HEK293 (cell line): ENCODE measurements around the gene PRR19.

Experiments used
- HOXC10 ChIP-seq: sonication (generic); formaldehyde crosslinking; IDR thresholded peaks from 2 replicates; pipeline ENCODE4 v1.8.1; 2023; ENCODE audit warnings: mild to moderate bottlenecking, missing genetic modification reagents
- HOXD13 ChIP-seq: sonication (generic); formaldehyde crosslinking; IDR thresholded peaks from 2 replicates; pipeline ENCODE4 v1.8.0; 2022; ENCODE audit warnings: missing genetic modification reagents, borderline replicate concordance
- PRDM1 ChIP-seq: fragments of 450-650 bp; formaldehyde crosslinking; IDR thresholded peaks from 2 replicates; pipeline ENCODE4; 2016; ENCODE audit warnings: missing biosample characterization, missing genetic modification characterization
- SP3 ChIP-seq: fragments of 450-650 bp; formaldehyde crosslinking; IDR thresholded peaks from 2 replicates; pipeline ENCODE4 v1.5.1; 2016; ENCODE audit warnings: missing biosample characterization, missing genetic modification characterization
- TCF7L2 ChIP-seq: IDR thresholded peaks from 2 replicates; pipeline ENCODE4 v1.6.1; 2011; ENCODE audit warnings: low read depth, mild to moderate bottlenecking, inconsistent platforms, low read length, moderate library complexity, borderline replicate concordance
- ZNF132 ChIP-seq: fragments of 450-650 bp; formaldehyde crosslinking; IDR thresholded peaks from 2 replicates; pipeline ENCODE4 v1.5.1; 2017; ENCODE audit warnings: missing biosample characterization, missing genetic modification characterization, borderline replicate concordance
- ZNF202 ChIP-seq: fragments of 450-650 bp; formaldehyde crosslinking; IDR thresholded peaks from 2 replicates; pipeline ENCODE4 v1.5.1; 2016; ENCODE audit warnings: missing biosample characterization, missing genetic modification characterization, borderline replicate concordance
- ZNF274 ChIP-seq, 2 experiments: fragments of 200-500 bp in 1 of 2; fragments of 450-650 bp in 1 of 2; sonication (Bioruptor generic) in 1 of 2; formaldehyde crosslinking in 1 of 2; IDR thresholded peaks; 2 replicates each; pipeline versions ENCODE4 v1.5.1 to v1.6.1; 2014 to 2016; ENCODE audit warnings: borderline replicate concordance in 1 of 2, inconsistent platforms in 1 of 2, low read length in 1 of 2, missing biosample characterization in 1 of 2, missing genetic modification characterization in 1 of 2
- ZNF292 ChIP-seq: fragments of 450-650 bp; formaldehyde crosslinking; IDR thresholded peaks from 2 replicates; pipeline ENCODE4 v1.5.1; 2016; ENCODE audit warnings: low read depth, missing biosample characterization, missing genetic modification characterization, borderline replicate concordance
- ZNF341 ChIP-seq: fragments of 450-650 bp; formaldehyde crosslinking; IDR thresholded peaks from 2 replicates; pipeline ENCODE4; 2016; ENCODE audit warnings: low read depth, missing biosample characterization, missing genetic modification characterization
- ZNF426 ChIP-seq: fragments of 450-650 bp; formaldehyde crosslinking; IDR thresholded peaks from 2 replicates; pipeline ENCODE4 v1.5.1; 2017; ENCODE audit warnings: missing biosample characterization, missing genetic modification characterization, mild to moderate bottlenecking, inconsistent platforms, moderate library complexity
- ZNF48 ChIP-seq: fragments of 450-650 bp; formaldehyde crosslinking; IDR thresholded peaks from 2 replicates; pipeline ENCODE4 v1.5.1; 2016; ENCODE audit warnings: missing biosample characterization, missing genetic modification characterization
- ZNF510 ChIP-seq: fragments of 450-650 bp; formaldehyde crosslinking; IDR thresholded peaks from 2 replicates; pipeline ENCODE4 v1.5.1; 2018; ENCODE audit warnings: mild to moderate bottlenecking, missing genetic modification characterization, missing biosample characterization; ENCODE audit not compliant: insufficient replicate concordance
- ZNF549 ChIP-seq: fragments of 450-650 bp; IDR thresholded peaks from 2 replicates; pipeline ENCODE4 v1.5.1; 2018; ENCODE audit warnings: missing biosample characterization, missing genetic modification characterization, mild to moderate bottlenecking, inconsistent platforms, moderate library complexity
- ZNF560 ChIP-seq: fragments of 450-650 bp; formaldehyde crosslinking; IDR thresholded peaks from 2 replicates; pipeline ENCODE4 v1.5.1; 2017; ENCODE audit warnings: missing biosample characterization, missing genetic modification characterization, borderline replicate concordance
- ZNF677 ChIP-seq: fragments of 450-650 bp; IDR thresholded peaks from 2 replicates; pipeline ENCODE4 v1.5.0; 2018; ENCODE audit warnings: missing biosample characterization, mild to moderate bottlenecking, missing genetic modification characterization, moderate library complexity
- TF ChIP-seq, protein P1 (sequence below): fragments of 450-650 bp; formaldehyde crosslinking; IDR thresholded peaks from 2 replicates; pipeline ENCODE4 v1.5.1; 2017; ENCODE audit warnings: missing biosample characterization, missing genetic modification characterization
- TF ChIP-seq, protein P2 (sequence below): fragments of 450-650 bp; formaldehyde crosslinking; IDR thresholded peaks from 2 replicates; pipeline ENCODE4 v1.5.1; 2016; ENCODE audit warnings: missing biosample characterization, missing genetic modification characterization
- TF ChIP-seq, protein P3 (sequence below): sonication (generic); formaldehyde crosslinking; IDR thresholded peaks from 2 replicates; pipeline ENCODE4 v1.8.1; 2022; ENCODE audit warnings: mild to moderate bottlenecking, moderate library complexity, missing genetic modification reagents
- TF ChIP-seq, protein P4 (sequence below): fragments of 450-650 bp; formaldehyde crosslinking; IDR thresholded peaks from 2 replicates; pipeline ENCODE4 v1.5.1; 2016; ENCODE audit warnings: missing biosample characterization, missing genetic modification characterization, low read depth
- TF ChIP-seq, protein P5 (sequence below): fragments of 450-650 bp; formaldehyde crosslinking; IDR thresholded peaks from 2 replicates; pipeline ENCODE4 v1.5.1; 2017; ENCODE audit warnings: missing biosample characterization, missing genetic modification characterization
- TF ChIP-seq, protein P6 (sequence below): fragments of 450-650 bp; formaldehyde crosslinking; conservative IDR thresholded peaks from 2 replicates; pipeline ENCODE4 v1.5.1; 2016; ENCODE audit warnings: low read depth, missing biosample characterization, missing genetic modification characterization

The PRR19 gene

DNA sequence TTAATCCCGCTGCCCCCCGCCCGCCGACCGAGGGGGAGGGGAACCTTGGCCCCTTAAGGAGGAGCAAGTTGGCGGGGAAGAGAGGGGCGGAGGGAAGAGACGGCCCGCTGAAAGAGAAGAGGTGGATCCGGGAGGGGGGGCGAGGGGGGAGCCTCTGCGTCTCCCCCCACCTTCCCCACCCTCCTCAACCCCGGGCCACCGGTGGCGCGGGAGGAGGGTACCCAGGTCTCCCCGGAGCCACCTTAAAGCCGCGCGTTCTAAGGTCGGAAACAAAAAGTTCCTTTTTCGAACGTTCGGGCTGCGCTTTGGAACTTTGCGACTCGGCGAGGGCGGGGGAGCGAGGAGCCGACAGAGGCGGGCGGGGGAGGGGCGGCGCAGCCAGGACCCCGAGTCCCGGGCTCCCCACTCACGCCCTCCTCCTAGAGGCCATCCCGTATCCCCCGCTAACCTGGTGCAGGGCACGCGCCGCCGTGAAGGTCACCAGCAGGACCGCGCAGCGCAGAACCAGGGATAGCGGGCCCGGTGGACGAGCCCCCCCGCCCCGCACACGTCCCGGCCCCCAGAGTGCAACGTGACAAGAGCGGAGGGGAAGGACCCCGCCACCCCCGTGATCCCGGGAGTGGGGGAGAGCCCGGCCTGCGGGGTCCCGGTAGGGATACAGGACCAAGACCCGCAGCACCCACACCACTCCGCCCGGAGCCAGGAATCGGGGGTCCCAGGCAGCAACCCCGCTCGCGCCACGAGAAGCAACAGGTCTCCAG lies 47.7 kb upstream of the PRR19 start (continued):
- TF ChIP-seq, protein P1, sequence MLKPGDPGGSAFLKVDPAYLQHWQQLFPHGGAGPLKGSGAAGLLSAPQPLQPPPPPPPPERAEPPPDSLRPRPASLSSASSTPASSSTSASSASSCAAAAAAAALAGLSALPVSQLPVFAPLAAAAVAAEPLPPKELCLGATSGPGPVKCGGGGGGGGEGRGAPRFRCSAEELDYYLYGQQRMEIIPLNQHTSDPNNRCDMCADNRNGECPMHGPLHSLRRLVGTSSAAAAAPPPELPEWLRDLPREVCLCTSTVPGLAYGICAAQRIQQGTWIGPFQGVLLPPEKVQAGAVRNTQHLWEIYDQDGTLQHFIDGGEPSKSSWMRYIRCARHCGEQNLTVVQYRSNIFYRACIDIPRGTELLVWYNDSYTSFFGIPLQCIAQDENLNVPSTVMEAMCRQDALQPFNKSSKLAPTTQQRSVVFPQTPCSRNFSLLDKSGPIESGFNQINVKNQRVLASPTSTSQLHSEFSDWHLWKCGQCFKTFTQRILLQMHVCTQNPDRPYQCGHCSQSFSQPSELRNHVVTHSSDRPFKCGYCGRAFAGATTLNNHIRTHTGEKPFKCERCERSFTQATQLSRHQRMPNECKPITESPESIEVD (tag by site-specific recombination), result no peak
- no peak for TF ChIP-seq ZNF48 (tag by site-specific recombination)
- TF ChIP-seq, protein P2, sequence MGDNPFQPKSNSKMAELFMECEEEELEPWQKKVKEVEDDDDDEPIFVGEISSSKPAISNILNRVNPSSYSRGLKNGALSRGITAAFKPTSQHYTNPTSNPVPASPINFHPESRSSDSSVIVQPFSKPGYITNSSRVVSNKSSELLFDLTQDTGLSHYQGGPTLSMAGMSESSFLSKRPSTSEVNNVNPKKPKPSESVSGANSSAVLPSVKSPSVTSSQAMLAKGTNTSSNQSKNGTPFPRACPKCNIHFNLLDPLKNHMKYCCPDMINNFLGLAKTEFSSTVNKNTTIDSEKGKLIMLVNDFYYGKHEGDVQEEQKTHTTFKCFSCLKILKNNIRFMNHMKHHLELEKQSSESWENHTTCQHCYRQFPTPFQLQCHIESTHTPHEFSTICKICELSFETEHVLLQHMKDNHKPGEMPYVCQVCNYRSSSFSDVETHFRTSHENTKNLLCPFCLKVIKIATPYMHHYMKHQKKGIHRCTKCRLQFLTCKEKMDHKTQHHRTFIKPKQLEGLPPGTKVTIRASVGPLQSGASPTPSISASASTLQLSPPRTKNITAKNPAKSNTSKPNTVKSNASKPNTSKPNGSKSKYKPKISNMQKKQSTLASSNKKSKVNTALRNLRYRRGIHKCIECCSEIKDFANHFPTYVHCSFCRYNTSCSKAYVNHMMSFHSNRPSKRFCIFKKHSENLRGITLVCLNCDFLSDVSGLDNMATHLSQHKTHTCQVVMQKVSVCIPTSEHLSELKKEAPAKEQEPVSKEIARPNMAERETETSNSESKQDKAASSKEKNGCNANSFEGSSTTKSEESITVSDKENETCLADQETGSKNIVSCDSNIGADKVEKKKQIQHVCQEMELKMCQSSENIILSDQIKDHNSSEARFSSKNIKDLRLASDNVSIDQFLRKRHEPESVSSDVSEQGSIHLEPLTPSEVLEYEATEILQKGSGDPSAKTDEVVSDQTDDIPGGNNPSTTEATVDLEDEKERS (tag by site-specific recombination), result no peak
- TF ChIP-seq, protein P3, sequence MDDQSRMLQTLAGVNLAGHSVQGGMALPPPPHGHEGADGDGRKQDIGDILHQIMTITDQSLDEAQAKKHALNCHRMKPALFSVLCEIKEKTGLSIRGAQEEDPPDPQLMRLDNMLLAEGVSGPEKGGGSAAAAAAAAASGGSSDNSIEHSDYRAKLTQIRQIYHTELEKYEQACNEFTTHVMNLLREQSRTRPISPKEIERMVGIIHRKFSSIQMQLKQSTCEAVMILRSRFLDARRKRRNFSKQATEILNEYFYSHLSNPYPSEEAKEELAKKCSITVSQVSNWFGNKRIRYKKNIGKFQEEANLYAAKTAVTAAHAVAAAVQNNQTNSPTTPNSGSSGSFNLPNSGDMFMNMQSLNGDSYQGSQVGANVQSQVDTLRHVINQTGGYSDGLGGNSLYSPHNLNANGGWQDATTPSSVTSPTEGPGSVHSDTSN (CRISPR knock-in tag), result no peak
- TF ChIP-seq SP3 (tag by site-specific recombination), result peak; percentile 88
- TF ChIP-seq, protein P4, sequence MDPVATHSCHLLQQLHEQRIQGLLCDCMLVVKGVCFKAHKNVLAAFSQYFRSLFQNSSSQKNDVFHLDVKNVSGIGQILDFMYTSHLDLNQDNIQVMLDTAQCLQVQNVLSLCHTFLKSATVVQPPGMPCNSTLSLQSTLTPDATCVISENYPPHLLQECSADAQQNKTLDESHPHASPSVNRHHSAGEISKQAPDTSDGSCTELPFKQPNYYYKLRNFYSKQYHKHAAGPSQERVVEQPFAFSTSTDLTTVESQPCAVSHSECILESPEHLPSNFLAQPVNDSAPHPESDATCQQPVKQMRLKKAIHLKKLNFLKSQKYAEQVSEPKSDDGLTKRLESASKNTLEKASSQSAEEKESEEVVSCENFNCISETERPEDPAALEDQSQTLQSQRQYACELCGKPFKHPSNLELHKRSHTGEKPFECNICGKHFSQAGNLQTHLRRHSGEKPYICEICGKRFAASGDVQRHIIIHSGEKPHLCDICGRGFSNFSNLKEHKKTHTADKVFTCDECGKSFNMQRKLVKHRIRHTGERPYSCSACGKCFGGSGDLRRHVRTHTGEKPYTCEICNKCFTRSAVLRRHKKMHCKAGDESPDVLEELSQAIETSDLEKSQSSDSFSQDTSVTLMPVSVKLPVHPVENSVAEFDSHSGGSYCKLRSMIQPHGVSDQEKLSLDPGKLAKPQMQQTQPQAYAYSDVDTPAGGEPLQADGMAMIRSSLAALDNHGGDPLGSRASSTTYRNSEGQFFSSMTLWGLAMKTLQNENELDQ (tag by site-specific recombination), result no peak
- no peak for TF ChIP-seq ZNF560 (tag by site-specific recombination)
- TF ChIP-seq ZNF341 (tag by site-specific recombination), result peak; percentile 45
- TF ChIP-seq ZNF549 (tag by site-specific recombination), result no peak
- TF ChIP-seq, protein P5, sequence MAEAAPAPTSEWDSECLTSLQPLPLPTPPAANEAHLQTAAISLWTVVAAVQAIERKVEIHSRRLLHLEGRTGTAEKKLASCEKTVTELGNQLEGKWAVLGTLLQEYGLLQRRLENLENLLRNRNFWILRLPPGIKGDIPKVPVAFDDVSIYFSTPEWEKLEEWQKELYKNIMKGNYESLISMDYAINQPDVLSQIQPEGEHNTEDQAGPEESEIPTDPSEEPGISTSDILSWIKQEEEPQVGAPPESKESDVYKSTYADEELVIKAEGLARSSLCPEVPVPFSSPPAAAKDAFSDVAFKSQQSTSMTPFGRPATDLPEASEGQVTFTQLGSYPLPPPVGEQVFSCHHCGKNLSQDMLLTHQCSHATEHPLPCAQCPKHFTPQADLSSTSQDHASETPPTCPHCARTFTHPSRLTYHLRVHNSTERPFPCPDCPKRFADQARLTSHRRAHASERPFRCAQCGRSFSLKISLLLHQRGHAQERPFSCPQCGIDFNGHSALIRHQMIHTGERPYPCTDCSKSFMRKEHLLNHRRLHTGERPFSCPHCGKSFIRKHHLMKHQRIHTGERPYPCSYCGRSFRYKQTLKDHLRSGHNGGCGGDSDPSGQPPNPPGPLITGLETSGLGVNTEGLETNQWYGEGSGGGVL (tag by site-specific recombination), result peak; percentile 99
- no peak for TF ChIP-seq ZNF274 (IDR thresholded peaks at IDR 0.05; ENCODE audit: low read length)
- no peak for TF ChIP-seq ZNF274 (tag by site-specific recombination; IDR thresholded peaks at IDR 0.05; ENCODE audit: borderline replicate concordance)
- no peak for TF ChIP-seq HOXD13 (CRISPR knock-in tag)
- no peak for TF ChIP-seq TCF7L2
- TF ChIP-seq ZNF426, result no peak
- TF ChIP-seq, protein P6, sequence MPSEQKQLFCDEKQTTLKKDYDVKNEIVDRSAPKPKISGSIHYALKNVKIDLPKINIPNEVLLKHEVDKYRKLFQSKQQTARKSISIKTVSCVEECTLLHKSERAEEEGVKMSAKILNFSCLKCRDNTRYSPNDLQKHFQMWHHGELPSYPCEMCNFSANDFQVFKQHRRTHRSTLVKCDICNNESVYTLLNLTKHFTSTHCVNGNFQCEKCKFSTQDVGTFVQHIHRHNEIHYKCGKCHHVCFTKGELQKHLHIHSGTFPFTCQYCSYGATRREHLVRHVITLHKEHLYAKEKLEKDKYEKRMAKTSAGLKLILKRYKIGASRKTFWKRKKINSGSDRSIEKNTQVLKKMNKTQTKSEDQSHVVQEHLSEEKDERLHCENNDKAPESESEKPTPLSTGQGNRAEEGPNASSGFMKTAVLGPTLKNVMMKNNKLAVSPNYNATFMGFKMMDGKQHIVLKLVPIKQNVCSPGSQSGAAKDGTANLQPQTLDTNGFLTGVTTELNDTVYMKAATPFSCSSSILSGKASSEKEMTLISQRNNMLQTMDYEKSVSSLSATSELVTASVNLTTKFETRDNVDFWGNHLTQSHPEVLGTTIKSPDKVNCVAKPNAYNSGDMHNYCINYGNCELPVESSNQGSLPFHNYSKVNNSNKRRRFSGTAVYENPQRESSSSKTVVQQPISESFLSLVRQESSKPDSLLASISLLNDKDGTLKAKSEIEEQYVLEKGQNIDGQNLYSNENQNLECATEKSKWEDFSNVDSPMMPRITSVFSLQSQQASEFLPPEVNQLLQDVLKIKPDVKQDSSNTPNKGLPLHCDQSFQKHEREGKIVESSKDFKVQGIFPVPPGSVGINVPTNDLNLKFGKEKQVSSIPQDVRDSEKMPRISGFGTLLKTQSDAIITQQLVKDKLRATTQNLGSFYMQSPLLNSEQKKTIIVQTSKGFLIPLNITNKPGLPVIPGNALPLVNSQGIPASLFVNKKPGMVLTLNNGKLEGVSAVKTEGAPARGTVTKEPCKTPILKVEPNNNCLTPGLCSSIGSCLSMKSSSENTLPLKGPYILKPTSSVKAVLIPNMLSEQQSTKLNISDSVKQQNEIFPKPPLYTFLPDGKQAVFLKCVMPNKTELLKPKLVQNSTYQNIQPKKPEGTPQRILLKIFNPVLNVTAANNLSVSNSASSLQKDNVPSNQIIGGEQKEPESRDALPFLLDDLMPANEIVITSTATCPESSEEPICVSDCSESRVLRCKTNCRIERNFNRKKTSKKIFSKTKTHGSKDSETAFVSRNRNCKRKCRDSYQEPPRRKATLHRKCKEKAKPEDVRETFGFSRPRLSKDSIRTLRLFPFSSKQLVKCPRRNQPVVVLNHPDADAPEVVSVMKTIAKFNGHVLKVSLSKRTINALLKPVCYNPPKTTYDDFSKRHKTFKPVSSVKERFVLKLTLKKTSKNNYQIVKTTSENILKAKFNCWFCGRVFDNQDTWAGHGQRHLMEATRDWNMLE (tag by site-specific recombination), result no peak
- TF ChIP-seq HOXC10 (CRISPR knock-in tag), result no peak
- no peak for TF ChIP-seq ZNF292 (tag by site-specific recombination)
- no peak for TF ChIP-seq ZNF510 (tag by site-specific recombination)
- no peak for TF ChIP-seq ZNF202 (tag by site-specific recombination)
- no peak for TF ChIP-seq ZNF132
- no peak for TF ChIP-seq ZNF677 (tag by site-specific recombination)
- TF ChIP-seq PRDM1 (tag by site-specific recombination), result no peak
